Fibroblast of mammary gland (primary cell): Measurements from ENCODE around the gene LRRC59.
"Not testable (repeated sequence)": the region's sequence is repeated elsewhere in the genome, so short reads cannot be mapped to it uniquely, and the experiment has no call there.

Experiments used
- DNase-seq: peaks from one replicate; pipeline ENCODE4 v3.0.0-alpha.2; 2010; ENCODE audit warnings: low read depth
- H3K4me3 ChIP-seq: 2 replicates; pipeline ENCODE4 v1.5.1; 2011; ENCODE audit warnings: low read depth, mild to moderate bottlenecking, low read length, moderate library complexity; ENCODE audit not compliant: control insufficient read depth
- TF ChIP-seq, protein P1 (sequence below): conservative IDR thresholded peaks from 2 replicates; pipeline ENCODE4 v1.5.1; 2011; ENCODE audit warnings: low read depth, low read length, inconsistent platforms; ENCODE audit not compliant: control insufficient read depth, insufficient read depth

Gene LRRC59

DNA sequence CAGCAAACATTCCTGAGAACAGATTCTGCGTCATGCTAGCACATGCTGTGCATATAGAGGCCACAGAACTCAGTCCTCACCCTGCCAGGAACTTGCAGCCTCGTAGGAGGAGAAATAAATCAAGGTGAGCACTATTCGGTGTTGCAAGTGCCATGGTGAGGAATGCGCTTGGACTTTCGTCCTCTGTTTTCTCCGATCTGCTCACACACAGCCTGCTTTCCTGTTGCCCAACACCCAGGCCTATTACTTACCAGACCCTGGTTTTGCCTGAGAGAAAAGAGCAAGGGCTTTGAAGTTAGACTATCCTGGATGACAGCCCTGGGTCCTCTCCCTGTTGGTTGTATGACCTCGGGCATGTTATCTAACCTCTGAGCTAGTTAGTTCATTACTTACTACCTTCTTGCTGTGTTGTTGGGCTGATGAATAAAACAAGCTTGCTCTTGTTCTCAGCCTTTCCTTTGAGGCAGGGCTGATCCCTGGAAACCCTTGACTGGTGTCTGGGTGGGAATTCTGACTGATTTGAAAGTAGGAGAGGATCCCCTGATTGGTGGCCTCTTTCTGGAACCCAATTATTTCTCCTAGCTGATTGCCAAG, 31.6 kb upstream of the LRRC59 start:
- no peak for DNase-seq
- no peak overlapping the region for H3K4me3 ChIP-seq
- TF ChIP-seq, protein P1, sequence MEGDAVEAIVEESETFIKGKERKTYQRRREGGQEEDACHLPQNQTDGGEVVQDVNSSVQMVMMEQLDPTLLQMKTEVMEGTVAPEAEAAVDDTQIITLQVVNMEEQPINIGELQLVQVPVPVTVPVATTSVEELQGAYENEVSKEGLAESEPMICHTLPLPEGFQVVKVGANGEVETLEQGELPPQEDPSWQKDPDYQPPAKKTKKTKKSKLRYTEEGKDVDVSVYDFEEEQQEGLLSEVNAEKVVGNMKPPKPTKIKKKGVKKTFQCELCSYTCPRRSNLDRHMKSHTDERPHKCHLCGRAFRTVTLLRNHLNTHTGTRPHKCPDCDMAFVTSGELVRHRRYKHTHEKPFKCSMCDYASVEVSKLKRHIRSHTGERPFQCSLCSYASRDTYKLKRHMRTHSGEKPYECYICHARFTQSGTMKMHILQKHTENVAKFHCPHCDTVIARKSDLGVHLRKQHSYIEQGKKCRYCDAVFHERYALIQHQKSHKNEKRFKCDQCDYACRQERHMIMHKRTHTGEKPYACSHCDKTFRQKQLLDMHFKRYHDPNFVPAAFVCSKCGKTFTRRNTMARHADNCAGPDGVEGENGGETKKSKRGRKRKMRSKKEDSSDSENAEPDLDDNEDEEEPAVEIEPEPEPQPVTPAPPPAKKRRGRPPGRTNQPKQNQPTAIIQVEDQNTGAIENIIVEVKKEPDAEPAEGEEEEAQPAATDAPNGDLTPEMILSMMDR, result no peak

DNA sequence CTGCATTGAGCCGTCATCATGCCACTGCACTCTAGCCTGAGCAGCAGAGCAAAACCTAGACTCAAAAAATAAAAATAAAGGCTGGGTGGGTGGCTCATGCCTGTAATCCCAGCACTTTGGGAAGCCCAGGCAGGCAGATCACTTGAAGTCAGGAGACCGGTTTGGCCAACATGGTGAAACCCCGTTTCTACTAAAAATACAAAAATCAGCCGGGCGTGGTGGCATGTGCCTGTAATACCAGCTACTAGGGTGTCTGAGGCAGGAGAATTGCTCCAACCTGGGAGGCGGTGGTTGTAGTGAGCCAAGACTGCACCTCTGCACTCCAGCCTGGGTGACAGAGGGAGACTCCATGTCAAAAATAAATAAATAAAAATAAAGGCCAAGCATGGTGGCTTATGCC, 30.8 kb upstream of the LRRC59 start:
- not testable (repeated sequence) for H3K4me3 ChIP-seq, DNase-seq

DNA sequence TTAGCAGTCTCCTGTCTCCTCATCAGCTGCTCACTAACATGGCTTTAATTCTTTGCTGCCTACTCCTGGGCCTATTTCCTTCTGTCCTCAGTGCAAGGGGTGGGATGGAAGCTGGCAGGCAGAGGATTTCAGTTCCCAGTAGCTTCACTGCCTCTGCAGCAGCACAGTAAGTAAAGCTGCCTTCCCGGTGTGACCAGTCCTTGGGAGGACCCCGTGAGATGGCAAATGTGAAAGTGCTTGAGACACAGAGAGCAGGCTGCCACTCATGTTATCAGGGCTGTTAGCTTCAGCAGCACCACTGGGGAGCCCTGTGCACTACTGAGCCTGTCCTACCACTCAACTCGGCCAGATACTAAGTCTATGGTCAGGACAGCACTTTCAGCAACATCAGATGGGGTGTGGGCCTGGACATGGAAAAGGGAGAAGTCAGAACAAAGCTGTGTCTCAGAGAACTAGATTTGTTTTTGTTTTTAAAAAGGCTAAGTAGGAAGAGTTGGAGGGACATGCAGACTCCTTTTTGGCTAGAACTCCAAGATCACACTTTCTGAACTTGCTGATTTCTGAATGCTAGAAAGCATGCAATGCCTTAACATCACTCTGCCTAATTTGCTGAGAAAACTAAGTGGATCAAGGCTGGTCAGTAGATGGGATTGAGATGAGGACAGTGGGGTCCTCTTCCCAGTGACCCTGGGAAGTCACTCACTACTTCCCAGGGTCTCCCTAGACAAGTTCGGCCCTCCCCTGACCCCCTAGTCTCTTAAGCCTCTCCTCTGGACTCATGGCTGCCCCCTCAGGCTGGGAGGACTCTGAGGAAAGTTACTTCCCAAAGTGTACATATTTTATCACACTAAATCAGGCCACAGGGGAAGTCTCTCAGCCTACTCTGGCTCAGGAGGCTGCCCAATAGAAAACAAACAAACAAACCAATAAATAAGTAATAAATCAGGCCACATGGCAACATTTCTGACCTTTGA, 29.8 kb upstream of the LRRC59 start:
- peak; percentile 14 for DNase-seq
- TF ChIP-seq, protein P1, result peak; percentile 8
- H3K4me3 ChIP-seq, result peak overlapping the region; percentile 68

DNA sequence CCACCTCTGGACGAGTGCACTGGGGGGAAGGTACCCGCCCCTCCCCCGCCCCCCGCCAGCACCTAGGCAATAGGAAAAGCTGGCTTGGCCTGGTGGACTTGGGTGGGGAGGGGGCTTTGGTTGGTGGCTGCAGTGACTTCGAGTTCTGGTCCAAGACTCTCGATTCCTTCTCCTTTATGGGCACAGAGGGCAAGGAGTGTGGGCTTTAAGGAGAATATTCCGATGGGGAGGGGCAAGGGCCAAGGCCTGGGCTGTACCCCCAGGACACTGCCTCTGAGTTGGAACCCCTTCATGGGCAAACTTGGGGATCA, 29.1 kb upstream of the LRRC59 start:
- no peak for DNase-seq
- TF ChIP-seq, protein P1, result no peak
- peak overlapping the region; percentile 68 for H3K4me3 ChIP-seq

DNA sequence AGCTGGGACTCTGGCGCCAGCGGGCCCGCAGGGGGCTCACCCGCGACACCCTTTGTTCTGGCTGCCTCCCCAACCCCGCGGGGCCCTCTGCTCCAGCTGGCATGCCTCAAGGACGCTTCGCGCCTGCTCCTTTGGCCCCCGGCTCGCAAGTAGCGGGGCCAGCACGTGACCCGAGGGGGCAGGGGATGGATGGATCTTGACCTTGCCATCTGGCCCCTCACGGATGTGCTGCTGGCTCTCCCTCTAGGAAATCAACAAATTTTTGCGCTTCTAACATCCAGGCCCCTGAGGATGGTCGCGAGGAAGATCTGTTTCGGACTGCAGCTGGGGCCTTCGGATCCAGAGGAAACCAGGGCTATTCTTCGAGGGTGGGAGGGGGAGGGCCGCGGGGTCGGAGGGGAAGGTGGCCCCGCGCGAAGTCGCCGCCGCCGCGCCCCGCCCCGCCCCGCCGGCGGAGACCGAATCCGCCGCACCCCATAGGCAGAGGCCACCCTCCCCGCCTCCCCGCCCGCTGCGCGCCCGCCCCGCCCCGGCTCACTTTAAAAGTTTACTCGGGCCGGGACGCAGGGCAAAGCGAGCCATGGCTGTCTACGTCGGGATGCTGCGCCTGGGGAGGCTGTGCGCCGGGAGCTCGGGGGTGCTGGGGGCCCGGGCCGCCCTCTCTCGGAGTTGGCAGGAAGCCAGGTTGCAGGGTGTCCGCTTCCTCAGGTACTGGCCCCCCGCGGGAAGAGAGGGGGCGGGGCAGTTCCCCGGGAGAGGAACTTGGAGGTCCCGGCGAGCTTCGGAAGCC, 28.6 kb upstream of the LRRC59 start, which contains the start of gene ACSF2:
Gene ACSF2, plus strand, starts transcription at position 537 of the 790 bp plus-strand sequence. Its CDS starts 44 bp downstream, at position 581.
- TF ChIP-seq, protein P1, result no peak
- peak; percentile 23 for DNase-seq
- peak within 1 kb of the TSS; percentile 68 for H3K4me3 ChIP-seq

DNA sequence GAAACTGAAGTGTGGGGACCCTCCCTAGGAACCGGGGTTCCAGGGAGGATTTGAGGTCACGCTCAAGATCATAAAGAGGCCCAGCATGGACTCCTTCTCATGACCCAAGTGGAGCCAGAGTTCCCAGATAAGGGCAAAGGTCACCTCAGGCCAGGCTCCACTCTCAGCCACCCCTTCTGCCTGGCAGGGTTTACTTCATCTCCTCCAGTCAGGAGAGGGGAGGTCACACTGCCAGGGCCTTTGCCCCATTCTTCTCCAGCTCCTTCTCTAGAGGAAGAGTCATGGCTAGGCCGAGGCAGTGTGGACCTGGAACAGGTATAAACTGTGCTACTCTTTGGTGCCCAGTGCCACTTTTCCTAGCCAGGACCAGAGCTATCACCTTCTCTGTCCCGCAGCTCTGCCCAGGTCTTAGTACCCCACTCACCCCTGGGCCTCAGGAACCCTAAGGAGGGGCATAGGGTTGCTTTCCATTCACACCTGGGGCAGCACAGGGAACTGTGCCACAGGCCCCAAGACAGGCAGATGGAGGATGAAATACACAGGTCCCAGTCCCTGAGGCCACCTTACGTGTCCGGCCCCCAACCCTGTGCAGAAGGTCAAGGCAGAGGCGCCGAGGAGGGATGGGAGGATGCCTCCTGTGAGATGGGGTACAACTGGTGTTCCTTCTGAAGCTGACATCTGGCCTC, 27.8 kb upstream of the LRRC59 start:
- no peak for DNase-seq
- TF ChIP-seq, protein P1, result no peak
- H3K4me3 ChIP-seq, result peak overlapping the region; percentile 55
